Measurements from ENCODE around the gene TMED8. TPM values are rescaled to one million over a fixed set of nuclear protein-coding genes. Genes with fewer than 3 reads are reported as not detected.
"Not testable (repeated sequence)": the region's sequence is repeated elsewhere in the genome, so short reads cannot be mapped to it uniquely, and the experiment has no call there.

Gene TMED8
- total RNA-seq, 1 experiment from 2014 or later: 73.8 TPM

DNA sequence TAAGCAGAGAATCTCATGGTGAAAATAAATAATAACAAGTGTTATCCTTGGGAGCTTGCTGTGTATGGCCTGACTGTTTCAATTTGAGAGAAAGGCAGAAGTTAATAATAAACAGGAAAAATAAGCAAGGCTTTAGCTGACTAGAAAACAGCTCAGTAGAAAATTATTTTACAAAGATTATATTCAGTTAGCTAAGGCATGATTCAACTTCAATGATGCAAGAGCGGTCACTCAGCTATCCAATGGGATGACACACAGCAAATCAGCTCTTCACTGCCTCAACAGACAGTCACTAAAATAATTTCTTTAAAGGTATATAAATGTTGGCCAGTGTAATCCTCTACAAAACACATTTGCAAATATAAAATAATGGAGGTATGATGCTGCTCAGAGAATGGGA lies 37.5 kb downstream of the TMED8 start:
- Histone ChIP-seq H2AFZ (ENCODE audit: low read length) (no peak overlapping the region), H4K20me1 (ENCODE audit: insufficient read depth, low read depth, low read length) (no peaks in the 10 kb centered on the region), H3K9ac (ENCODE audit: low read length) (no peak overlapping the region), H3K4me3 (ENCODE audit: low read length) (no peak overlapping the region), H3K9me2 (replicated peaks; ENCODE audit: insufficient read depth, low read length) (no peaks in the 10 kb centered on the region), H3K4me2 (ENCODE audit: low read depth, low read length, poor library complexity, severe bottlenecking) (no peak overlapping the region), H3K27ac (ENCODE audit: low read length) (no peak overlapping the region), H3K79me2 (ENCODE audit: low read length) (0 out of 2 replicates have a peak, but pooled peaks cover 3% of the 10 kb centered on the region), H3K9me3 (ENCODE audit: low read length) (no peaks in the 10 kb centered on the region), H3K4me1 (ENCODE audit: low read length) (peaks cover 6% of the 10 kb centered on the region), H3K27me3 (ENCODE audit: low read length) (no peaks in the 10 kb centered on the region), H3K36me3 (ENCODE audit: insufficient read depth, low read length) (peaks cover 43% of the 10 kb centered on the region; the same call in 1 of the 2 replicates)
- no peak for DNase-seq

GRCh38 chr14:77338302-77338701 lies 38.6 kb downstream of the TMED8 start:
- H3K4me3 ChIP-seq (ENCODE audit: low read length): no peak overlapping the region
- H3K27ac ChIP-seq (ENCODE audit: low read length): no peak overlapping the region
- no peak overlapping the region for H2AFZ ChIP-seq (ENCODE audit: low read length)
- H3K79me2 ChIP-seq (ENCODE audit: low read length): no peaks in the 10 kb centered on the region
- H3K9ac ChIP-seq (ENCODE audit: low read length): no peak overlapping the region
- no peaks in the 10 kb centered on the region for H3K9me2 ChIP-seq (replicated peaks; ENCODE audit: insufficient read depth, low read length)
- H3K9me3 ChIP-seq (ENCODE audit: low read length): no peaks in the 10 kb centered on the region
- no peaks in the 10 kb centered on the region for H3K4me1 ChIP-seq (ENCODE audit: low read length)
- DNase-seq: no peak
- H3K36me3 ChIP-seq (ENCODE audit: insufficient read depth, low read length): peaks cover 45% of the 10 kb centered on the region
- no peaks in the 10 kb centered on the region for H4K20me1 ChIP-seq (ENCODE audit: insufficient read depth, low read depth, low read length)
- no peak overlapping the region for H3K4me2 ChIP-seq (ENCODE audit: low read depth, low read length, poor library complexity, severe bottlenecking)
- H3K27me3 ChIP-seq (ENCODE audit: low read length): no peaks in the 10 kb centered on the region

DNA sequence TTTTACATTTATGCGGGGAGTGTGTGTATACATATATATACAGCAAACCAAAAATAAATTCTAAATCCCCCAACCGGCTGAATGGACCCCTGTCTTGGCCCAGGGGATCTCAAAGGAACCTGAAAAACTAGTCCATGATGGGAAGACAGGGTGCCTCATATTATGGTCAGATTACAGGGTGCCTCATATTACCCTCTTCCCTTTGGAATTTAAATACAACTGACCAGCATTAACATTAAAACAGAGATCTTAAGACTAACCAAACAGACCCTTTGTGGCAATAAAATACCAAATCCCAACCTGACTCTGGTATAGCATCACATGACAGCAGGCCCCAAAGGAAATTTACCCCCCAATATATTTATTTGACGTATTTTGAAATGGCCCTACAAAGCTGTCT lies 39.0 kb downstream of the TMED8 start:
- no peaks in the 10 kb centered on the region for H4K20me1 ChIP-seq (ENCODE audit: insufficient read depth, low read depth, low read length)
- no peak overlapping the region for H3K9ac ChIP-seq (ENCODE audit: low read length)
- no peaks in the 10 kb centered on the region for H3K9me3 ChIP-seq (ENCODE audit: low read length)
- no peaks in the 10 kb centered on the region for H3K79me2 ChIP-seq (ENCODE audit: low read length)
- H2AFZ ChIP-seq (ENCODE audit: low read length): no peak overlapping the region
- no peaks in the 10 kb centered on the region for H3K9me2 ChIP-seq (replicated peaks; ENCODE audit: insufficient read depth, low read length)
- peaks cover 45% of the 10 kb centered on the region for H3K36me3 ChIP-seq (ENCODE audit: insufficient read depth, low read length)
- H3K27me3 ChIP-seq (ENCODE audit: low read length): no peaks in the 10 kb centered on the region
- H3K27ac ChIP-seq (ENCODE audit: low read length): no peak overlapping the region
- no peaks in the 10 kb centered on the region for H3K4me1 ChIP-seq (ENCODE audit: low read length)
- H3K4me2 ChIP-seq (ENCODE audit: low read depth, low read length, poor library complexity, severe bottlenecking): no peak overlapping the region
- no peak overlapping the region for H3K4me3 ChIP-seq (ENCODE audit: low read length)
- no peak for DNase-seq

- H3K9me2 ChIP-seq (replicated peaks; ENCODE audit: insufficient read depth, low read length); H3K79me2 ChIP-seq (ENCODE audit: low read length); H3K27ac ChIP-seq (ENCODE audit: low read length): not testable (repeated sequence)
Measured at GRCh38 chr14:77337255-77337654, 39.6 kb downstream of the TMED8 start.

GRCh38 chr14:77335576-77335975 lies 41.3 kb downstream of the TMED8 start:
- no peak overlapping the region for H3K27ac ChIP-seq (ENCODE audit: low read length)
- H3K79me2 ChIP-seq (ENCODE audit: low read length): no peaks in the 10 kb centered on the region
- no peaks in the 10 kb centered on the region for H3K9me2 ChIP-seq (replicated peaks; ENCODE audit: insufficient read depth, low read length)
- H3K36me3 ChIP-seq (ENCODE audit: insufficient read depth, low read length): peaks cover 31% of the 10 kb centered on the region
- H3K4me1 ChIP-seq (ENCODE audit: low read length): no peaks in the 10 kb centered on the region
- H3K9ac ChIP-seq (ENCODE audit: low read length): no peak overlapping the region
- H3K4me2 ChIP-seq (ENCODE audit: low read depth, low read length, poor library complexity, severe bottlenecking): no peak overlapping the region
- H4K20me1 ChIP-seq (ENCODE audit: insufficient read depth, low read depth, low read length): no peaks in the 10 kb centered on the region
- H2AFZ ChIP-seq (ENCODE audit: low read length): no peak overlapping the region
- H3K27me3 ChIP-seq (ENCODE audit: low read length): no peaks in the 10 kb centered on the region
- no peaks in the 10 kb centered on the region for H3K9me3 ChIP-seq (ENCODE audit: low read length)
- DNase-seq: no peak
- no peak overlapping the region for H3K4me3 ChIP-seq (ENCODE audit: low read length)

More at GRCh38 chr14:77337255-77337654, 39.6 kb downstream of the TMED8 start:
- H3K4me2 ChIP-seq (ENCODE audit: low read depth, low read length, poor library complexity, severe bottlenecking); H3K4me1 ChIP-seq (ENCODE audit: low read length); H3K4me3 ChIP-seq (ENCODE audit: low read length); DNase-seq; H2AFZ ChIP-seq (ENCODE audit: low read length); H4K20me1 ChIP-seq (ENCODE audit: insufficient read depth, low read depth, low read length); H3K9me3 ChIP-seq (ENCODE audit: low read length); H3K27me3 ChIP-seq (ENCODE audit: low read length); H3K9ac ChIP-seq (ENCODE audit: low read length): not testable (repeated sequence)
- peaks cover 45% of the 10 kb centered on the region for H3K36me3 ChIP-seq (ENCODE audit: insufficient read depth, low read length)

- H3K36me3 ChIP-seq (ENCODE audit: insufficient read depth, low read length): peaks cover 4% of the 10 kb centered on the region
- H3K27ac ChIP-seq (ENCODE audit: low read length): no peak overlapping the region
- H3K4me1 ChIP-seq (ENCODE audit: low read length): no peaks in the 10 kb centered on the region
- no peak for DNase-seq
- no peaks in the 10 kb centered on the region for H4K20me1 ChIP-seq (ENCODE audit: insufficient read depth, low read depth, low read length)
- H3K27me3 ChIP-seq (ENCODE audit: low read length): no peaks in the 10 kb centered on the region
- H3K9me3 ChIP-seq (ENCODE audit: low read length): no peaks in the 10 kb centered on the region
- no peak overlapping the region for H3K4me3 ChIP-seq (ENCODE audit: low read length)
- no peak overlapping the region for H2AFZ ChIP-seq (ENCODE audit: low read length)
- no peak overlapping the region for H3K4me2 ChIP-seq (ENCODE audit: low read depth, low read length, poor library complexity, severe bottlenecking)
- no peak overlapping the region for H3K9ac ChIP-seq (ENCODE audit: low read length)
- H3K79me2 ChIP-seq (ENCODE audit: low read length): no peaks in the 10 kb centered on the region
- no peaks in the 10 kb centered on the region for H3K9me2 ChIP-seq (replicated peaks; ENCODE audit: insufficient read depth, low read length)
Measured at GRCh38 chr14:77329872-77330271, 47.0 kb downstream of the TMED8 start.

- no peaks in the 10 kb centered on the region for H3K9me2 ChIP-seq (replicated peaks; ENCODE audit: insufficient read depth, low read length)
- peaks cover 8% of the 10 kb centered on the region for H3K4me1 ChIP-seq (ENCODE audit: low read length)
- peaks cover 9% of the 10 kb centered on the region for H3K79me2 ChIP-seq (ENCODE audit: low read length)
- no peak for DNase-seq
- H3K9ac ChIP-seq (ENCODE audit: low read length): no peak overlapping the region
- H3K27me3 ChIP-seq (ENCODE audit: low read length): no peaks in the 10 kb centered on the region
- no peak overlapping the region for H2AFZ ChIP-seq (ENCODE audit: low read length)
- no peaks in the 10 kb centered on the region for H3K9me3 ChIP-seq (ENCODE audit: low read length)
- H3K4me3 ChIP-seq (ENCODE audit: low read length): no peak overlapping the region
- H4K20me1 ChIP-seq (ENCODE audit: insufficient read depth, low read depth, low read length): no peaks in the 10 kb centered on the region
- no peaks in the 10 kb centered on the region for H3K36me3 ChIP-seq (ENCODE audit: insufficient read depth, low read length)
- no peak overlapping the region for H3K4me2 ChIP-seq (ENCODE audit: low read depth, low read length, poor library complexity, severe bottlenecking)
- H3K27ac ChIP-seq (ENCODE audit: low read length): no peak overlapping the region
Measured at GRCh38 chr14:77327111-77327510, 49.8 kb downstream of the TMED8 start.

DNA sequence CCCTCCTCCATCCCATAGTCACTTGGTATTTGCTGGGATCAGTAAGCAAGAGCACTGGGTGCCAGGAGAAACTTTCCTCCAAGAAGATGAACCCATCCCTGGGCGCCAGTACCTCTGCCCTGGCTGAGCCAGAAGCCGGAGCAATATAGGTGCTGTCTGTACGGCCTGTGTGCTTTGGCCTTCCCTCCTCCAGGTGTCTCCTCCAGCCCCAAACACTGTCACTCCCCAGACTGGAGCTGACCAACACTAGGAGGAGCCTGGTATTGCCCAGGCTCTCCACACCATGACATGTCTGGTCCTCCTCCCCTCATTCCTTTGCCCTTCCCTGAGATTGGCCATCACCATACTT lies 51.2 kb downstream of the TMED8 start:
- no peak overlapping the region for H3K4me2 ChIP-seq (ENCODE audit: low read depth, low read length, poor library complexity, severe bottlenecking)
- no peaks in the 10 kb centered on the region for H3K9me2 ChIP-seq (replicated peaks; ENCODE audit: insufficient read depth, low read length)
- peaks cover 12% of the 10 kb centered on the region for H3K79me2 ChIP-seq (ENCODE audit: low read length)
- H3K9me3 ChIP-seq (ENCODE audit: low read length): no peaks in the 10 kb centered on the region
- no peaks in the 10 kb centered on the region for H3K27me3 ChIP-seq (ENCODE audit: low read length)
- H3K9ac ChIP-seq (ENCODE audit: low read length): no peak overlapping the region
- no peak overlapping the region for H3K4me3 ChIP-seq (ENCODE audit: low read length)
- DNase-seq: no peak
- no peaks in the 10 kb centered on the region for H3K36me3 ChIP-seq (ENCODE audit: insufficient read depth, low read length)
- H2AFZ ChIP-seq (ENCODE audit: low read length): no peak overlapping the region
- no peak overlapping the region for H3K27ac ChIP-seq (ENCODE audit: low read length)
- H3K4me1 ChIP-seq (ENCODE audit: low read length): peaks cover 12% of the 10 kb centered on the region
- no peaks in the 10 kb centered on the region for H4K20me1 ChIP-seq (ENCODE audit: insufficient read depth, low read depth, low read length)

Data from Karpas-422 (cell line).